GM12878 (cell line): ENCODE results near the gene TBC1D1. TPM values are rescaled to one million over a fixed set of nuclear protein-coding genes. Genes with fewer than 3 reads are reported as not detected.
A peak's percentile ranks its signal among the peaks of the same experiment; 100 is the strongest.

Experiments used
- ATF7 ChIP-seq: fragments of 450-650 bp; IDR thresholded peaks from 2 replicates; pipeline ENCODE4 v1.6.1; 2016; ENCODE audit warnings: low read depth, mild to moderate bottlenecking
- BCL11A ChIP-seq: IDR thresholded peaks from 2 replicates; pipeline ENCODE4 v1.6.1; 2011; ENCODE audit warnings: low read depth, low read length
- CUX1 ChIP-seq: IDR thresholded peaks from 2 replicates; pipeline ENCODE4 v1.6.1; 2012; ENCODE audit warnings: improper control_type of control experiment, low read depth, low read length; ENCODE audit not compliant: insufficient replicate concordance
- EZH2 ChIP-seq: IDR thresholded peaks from 2 replicates; pipeline ENCODE4 v1.6.1; 2012; ENCODE audit warnings: low read depth, mild to moderate bottlenecking, control low read depth, inconsistent platforms, low read length, borderline replicate concordance; ENCODE audit not compliant: control insufficient read depth
- IRF3 ChIP-seq: fragments of 450-650 bp; IDR thresholded peaks from 2 replicates; pipeline ENCODE4 v1.6.1; 2014; ENCODE audit warnings: mild to moderate bottlenecking
- KLF5 ChIP-seq: fragments of 450-650 bp; IDR thresholded peaks from 2 replicates; pipeline ENCODE4 v1.6.1; 2014; ENCODE audit warnings: mild to moderate bottlenecking; ENCODE audit not compliant: partially characterized antibody
- MEF2A ChIP-seq: IDR thresholded peaks from 2 replicates; pipeline ENCODE4 v1.6.1; 2011; ENCODE audit warnings: low read depth, mild to moderate bottlenecking, low read length, moderate library complexity; ENCODE audit not compliant: insufficient read depth
- NFIC ChIP-seq: IDR thresholded peaks from 2 replicates; pipeline ENCODE4 v1.6.1; 2012; ENCODE audit warnings: low read depth, mild to moderate bottlenecking, inconsistent platforms, low read length, moderate library complexity
- PRDM15 ChIP-seq: fragments of 450-650 bp; formaldehyde crosslinking; IDR thresholded peaks from 2 replicates; pipeline ENCODE4 v1.4.0; 2020; ENCODE audit warnings: mild to moderate bottlenecking, moderate library complexity
- RAD51 ChIP-seq: fragments of 450-650 bp; IDR thresholded peaks from 2 replicates; pipeline ENCODE4 v1.6.1; 2016; ENCODE audit warnings: moderate library complexity, mild to moderate bottlenecking, inconsistent platforms
- RUNX3 ChIP-seq: IDR thresholded peaks from 2 replicates; pipeline ENCODE4 v1.6.1; 2012; ENCODE audit warnings: low read length, inconsistent platforms
- SIN3A ChIP-seq: IDR thresholded peaks from 2 replicates; pipeline ENCODE4 v1.6.1; 2012; ENCODE audit warnings: low read depth, low read length, improper control_type of control experiment
- SMAD5 ChIP-seq: IDR thresholded peaks from 2 replicates; pipeline ENCODE4 v1.6.1; 2016; ENCODE audit warnings: antibody characterized with exemption, low read depth
- TCF12 ChIP-seq: IDR thresholded peaks from 2 replicates; pipeline ENCODE4 v1.6.1; 2011; ENCODE audit warnings: low read depth, mild to moderate bottlenecking, low read length
- USF2 ChIP-seq: IDR thresholded peaks from 2 replicates; pipeline ENCODE4 v1.6.1; 2011; ENCODE audit warnings: low read depth, low read length, improper control_type of control experiment, borderline replicate concordance
- ZBED1 ChIP-seq: IDR thresholded peaks from 2 replicates; pipeline ENCODE4 v1.6.1; 2016; ENCODE audit warnings: borderline replicate concordance
- ZNF207 ChIP-seq: fragments of 450-650 bp; IDR thresholded peaks from 2 replicates; pipeline ENCODE4 v1.6.1; 2014; ENCODE audit warnings: antibody characterized with exemption, mild to moderate bottlenecking, borderline replicate concordance
- polyA plus RNA-seq, 11 experiments: library from polyadenylated mRNA; depleted of rRNA in 4 of 11; unstranded in 6 of 11; stranded (reverse) in 5 of 11; fragments of >200 nt; fragmentation: Nextera tagmentation in 4 of 11; fragmentation: Illumina TruSeq in 1 of 11; extraction: Ambion mirVana in 4 of 11; extraction: Trizol in 1 of 11; gene quantifications; 1 replicate in 1 of 11; 2 replicates in 10 of 11; pipeline versions ENCODE4 v1.2.1 to v1.2.3, GENCODE V29; 2011 to 2016; ENCODE audit warnings: inconsistent platforms in 2 of 11, missing spikeins in 2 of 11, low read depth in 1 of 11
- total RNA-seq, 4 experiments: library from RNA; depleted of rRNA in 3 of 4; stranded (reverse); fragments of >200 nt in 3 of 4; fragmentation: Illumina TruSeq in 1 of 4; extraction: Trizol in 1 of 4; gene quantifications; 2 replicates each; pipeline versions ENCODE4 v1.2.1 to v1.2.3, GENCODE V29; 2013 to 2021
- TF ChIP-seq, protein P1 (sequence below): IDR thresholded peaks from 2 replicates; pipeline ENCODE4 v1.6.1; 2011; ENCODE audit warnings: mild to moderate bottlenecking, low read depth, low read length, moderate library complexity; ENCODE audit not compliant: insufficient replicate concordance

Gene TBC1D1
- total and polyA plus RNA-seq, 10 of the 15 experiments (the other 5 are each of a cell fraction or from before 2014, with no cell fraction given) = 5.3 to 102 (median 57.8) TPM

GRCh38 chr4:38178392-38178995, 287.6 kb downstream of the TBC1D1 start (continued):
- TF ChIP-seq ZBED1 (peak; percentile 89; the same call in 1 of the 2 replicates), EZH2 (no peak), CUX1 (no peak), PRDM15 (CRISPR knock-in tag) (no peak), IRF3 (no peak), ATF7 (no peak), RUNX3 (peak; percentile 70), ZNF207 (no peak), SMAD5 (peak; percentile 45; the same call in 1 of the 2 replicates), SIN3A (no peak), USF2 (no peak), TCF12 (no peak), BCL11A (0 out of 2 replicates have a peak, but pooled peaks have one; percentile 12), RAD51 (no peak), NFIC (peak; percentile 72), KLF5 (no peak), MEF2A (0 out of 2 replicates have a peak, but pooled peaks have one; percentile 52)
- TF ChIP-seq, protein P1, sequence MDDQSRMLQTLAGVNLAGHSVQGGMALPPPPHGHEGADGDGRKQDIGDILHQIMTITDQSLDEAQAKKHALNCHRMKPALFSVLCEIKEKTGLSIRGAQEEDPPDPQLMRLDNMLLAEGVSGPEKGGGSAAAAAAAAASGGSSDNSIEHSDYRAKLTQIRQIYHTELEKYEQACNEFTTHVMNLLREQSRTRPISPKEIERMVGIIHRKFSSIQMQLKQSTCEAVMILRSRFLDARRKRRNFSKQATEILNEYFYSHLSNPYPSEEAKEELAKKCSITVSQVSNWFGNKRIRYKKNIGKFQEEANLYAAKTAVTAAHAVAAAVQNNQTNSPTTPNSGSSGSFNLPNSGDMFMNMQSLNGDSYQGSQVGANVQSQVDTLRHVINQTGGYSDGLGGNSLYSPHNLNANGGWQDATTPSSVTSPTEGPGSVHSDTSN = no peak
